Measurements from ENCODE around the gene XKR8.

XKR8 gene

DNA sequence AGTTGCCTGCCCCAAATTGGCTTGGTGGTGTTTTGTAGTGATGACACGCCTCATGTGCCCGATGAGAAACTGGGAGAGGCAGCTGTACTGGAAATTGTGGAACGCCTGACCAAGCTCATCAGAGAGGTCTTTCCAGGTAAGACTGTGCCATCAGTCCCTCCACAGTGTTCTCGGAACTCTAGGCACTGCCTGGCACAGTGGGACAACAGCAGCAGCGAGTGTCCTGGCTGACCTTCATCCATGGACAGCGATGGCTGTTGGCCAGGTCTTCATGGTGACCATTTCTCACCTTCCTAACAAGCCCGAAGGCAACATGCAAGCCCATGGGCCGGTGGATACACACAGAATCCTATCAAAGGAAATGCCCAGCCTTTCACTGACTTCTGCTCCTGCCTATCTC lies 10.7 kb upstream of the XKR8 start:
- no peak overlapping the region for H3K4me3 ChIP-seq (ENCODE audit: low read depth, low read length)
- no peak overlapping the region for H3K27ac ChIP-seq
- H3K27me3 ChIP-seq (ENCODE audit: insufficient read depth, low read depth, severe bottlenecking), result no peaks in the 10 kb centered on the region
- H3K9me3 ChIP-seq (ENCODE audit: severe bottlenecking), result no peaks in the 10 kb centered on the region
- no peak for TF ChIP-seq CTCF (IDR thresholded peaks at IDR 0.05; ENCODE audit: low read depth, low read length)
- H3K36me3 ChIP-seq, result no peaks in the 10 kb centered on the region; the same call in 1 of the 2 replicates
- DNase-seq, result no peak

DNA sequence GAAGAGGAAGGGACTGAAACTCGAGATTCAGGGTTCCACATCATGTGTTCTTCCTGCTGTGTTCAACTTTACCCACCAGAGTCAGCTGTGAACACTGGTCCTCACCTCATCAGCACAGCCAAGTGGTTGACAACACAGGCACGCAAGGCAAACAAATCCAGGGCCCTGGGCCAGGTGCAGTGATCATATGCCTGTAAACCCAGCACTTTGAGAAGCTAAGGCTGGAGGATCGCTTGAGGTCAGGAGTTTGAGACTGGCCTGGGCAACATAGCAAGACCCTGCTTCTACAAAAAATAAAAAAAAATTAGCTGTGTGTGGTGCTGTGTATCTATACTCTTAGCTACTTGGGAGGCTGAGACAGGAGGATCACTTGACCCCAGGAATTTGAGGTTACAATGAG lies 8.4 kb upstream of the XKR8 start:
- no peaks in the 10 kb centered on the region for H3K9me3 ChIP-seq (ENCODE audit: severe bottlenecking)

DNA sequence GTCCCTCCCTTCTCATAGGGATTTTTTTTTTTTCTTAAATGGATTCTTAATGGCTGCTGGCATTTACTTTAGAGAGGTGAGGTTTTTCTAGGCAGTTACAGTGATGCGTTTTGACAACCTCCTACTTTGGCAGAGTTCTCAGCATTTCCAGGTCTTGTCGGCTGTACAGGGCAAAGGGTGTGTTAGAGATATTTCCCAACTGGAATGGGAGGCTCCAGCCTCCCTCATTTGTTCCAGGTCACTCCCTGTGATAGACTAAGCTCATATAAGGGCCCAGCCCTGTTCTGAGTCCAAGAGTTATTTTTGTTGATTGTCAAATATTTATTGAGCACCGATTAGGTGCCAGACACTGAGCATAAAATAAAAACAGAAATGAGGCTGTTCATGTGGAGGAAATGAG lies 7.6 kb upstream of the XKR8 start:
- no peak for TF ChIP-seq CTCF (IDR thresholded peaks at IDR 0.05; ENCODE audit: low read depth, low read length)
- no peaks in the 10 kb centered on the region for H3K27me3 ChIP-seq (ENCODE audit: insufficient read depth, low read depth, severe bottlenecking)
- DNase-seq, result no peak
- no peaks in the 10 kb centered on the region; the same call in 1 of the 2 replicates for H3K36me3 ChIP-seq
- no peak overlapping the region for H3K27ac ChIP-seq
- H3K4me3 ChIP-seq (ENCODE audit: low read depth, low read length), result no peak overlapping the region
- no peaks in the 10 kb centered on the region for H3K9me3 ChIP-seq (ENCODE audit: severe bottlenecking)

More for the DNA sequence above, 8.4 kb upstream of the XKR8 start:
- no peak for TF ChIP-seq CTCF (IDR thresholded peaks at IDR 0.05; ENCODE audit: low read depth, low read length)
- no peak for DNase-seq
- Histone ChIP-seq H3K4me3 (ENCODE audit: low read depth, low read length) (no peak overlapping the region), H3K27me3 (ENCODE audit: insufficient read depth, low read depth, severe bottlenecking) (no peaks in the 10 kb centered on the region), H3K27ac (no peak overlapping the region), H3K36me3 (no peaks in the 10 kb centered on the region; the same call in 1 of the 2 replicates)

DNA sequence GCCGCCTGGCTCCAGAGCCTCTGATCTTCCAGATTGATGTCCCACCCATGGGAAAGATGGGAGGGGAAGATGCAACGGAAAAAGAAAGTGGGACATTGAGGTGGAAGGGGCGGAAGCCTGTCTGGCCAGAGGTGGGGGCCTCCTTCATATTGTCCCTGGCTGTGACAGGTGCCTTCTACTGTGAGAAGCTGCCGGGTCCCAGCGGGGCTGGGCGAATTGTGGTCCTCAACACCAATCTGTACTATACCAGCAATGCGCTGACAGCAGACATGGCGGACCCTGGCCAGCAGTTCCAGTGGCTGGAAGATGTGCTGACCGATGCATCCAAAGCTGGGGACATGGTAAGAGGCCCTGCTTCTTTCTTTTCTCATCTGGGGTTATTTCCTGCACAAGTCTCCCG lies 5.6 kb upstream of the XKR8 start:
- no peak for DNase-seq

DNA sequence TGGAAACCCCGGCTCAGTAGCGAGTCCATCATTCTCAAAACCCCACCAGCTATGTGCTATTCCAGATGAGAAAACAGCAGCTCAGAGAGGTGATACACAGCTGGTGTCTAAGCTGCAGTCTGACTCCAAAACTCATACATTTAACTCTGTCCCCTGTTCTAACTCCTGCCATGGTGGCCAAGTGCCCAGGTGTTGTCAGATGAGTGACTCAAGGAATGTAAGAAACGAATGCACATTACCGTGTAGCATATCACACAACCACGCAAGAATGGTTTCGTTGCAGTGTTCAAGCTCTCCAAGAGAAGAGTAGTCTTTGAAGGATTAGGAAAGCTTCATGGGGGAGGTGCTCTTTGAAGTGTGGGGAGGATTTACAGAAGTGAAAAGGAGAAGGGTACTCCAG lies 4.7 kb upstream of the XKR8 start:
- H3K9me3 ChIP-seq (ENCODE audit: severe bottlenecking), result no peaks in the 10 kb centered on the region
- DNase-seq, result no peak
- H3K36me3 ChIP-seq, result no peaks in the 10 kb centered on the region; the same call in 1 of the 2 replicates
- H3K27ac ChIP-seq, result no peak overlapping the region
- no peak for TF ChIP-seq CTCF (IDR thresholded peaks at IDR 0.05; ENCODE audit: low read depth, low read length)
- H3K27me3 ChIP-seq (ENCODE audit: insufficient read depth, low read depth, severe bottlenecking), result no peaks in the 10 kb centered on the region
- no peak overlapping the region for H3K4me3 ChIP-seq (ENCODE audit: low read depth, low read length)

More for the DNA sequence above, 5.6 kb upstream of the XKR8 start:
- Histone ChIP-seq H3K36me3 (no peaks in the 10 kb centered on the region; the same call in 1 of the 2 replicates), H3K27ac (no peak overlapping the region), H3K27me3 (ENCODE audit: insufficient read depth, low read depth, severe bottlenecking) (no peaks in the 10 kb centered on the region), H3K4me3 (ENCODE audit: low read depth, low read length) (no peak overlapping the region), H3K9me3 (ENCODE audit: severe bottlenecking) (no peaks in the 10 kb centered on the region)
- no peak for TF ChIP-seq CTCF (IDR thresholded peaks at IDR 0.05; ENCODE audit: low read depth, low read length)

- Histone ChIP-seq H3K4me3 (ENCODE audit: low read depth, low read length) (no peak overlapping the region), H3K27me3 (ENCODE audit: insufficient read depth, low read depth, severe bottlenecking) (no peaks in the 10 kb centered on the region), H3K9me3 (ENCODE audit: severe bottlenecking) (no peaks in the 10 kb centered on the region), H3K27ac (no peak overlapping the region), H3K36me3 (no peaks in the 10 kb centered on the region)
- DNase-seq, result no peak
- TF ChIP-seq CTCF (IDR thresholded peaks at IDR 0.05; ENCODE audit: low read depth, low read length), result no peak
Observed at GRCh38 chr1:27956761-27957160, 3.0 kb upstream of the XKR8 start.
